ENCODE data around the gene IHH. TPM values are rescaled to one million over a fixed set of nuclear protein-coding genes. Genes with fewer than 3 reads are reported as not detected.

IHH gene
- total RNA-seq, 6 experiments from 2014 or later: 0.42 to 3.9 (median 1.1) TPM

GRCh38 chr2:219058541-219059374, 2.0 kb downstream of the IHH start:
- Histone ChIP-seq H3K27me3 (no peaks in the 10 kb centered on the region), H3K4me1 (peaks cover 0 to 31% (median 9%) of the 10 kb centered on the region in 4 donors), H3K4me3 (peak overlapping the region; percentile 37 to 46 (median 43)), H3K36me3 (no peaks in the 10 kb centered on the region), H3K9me3 (no peaks in the 10 kb centered on the region), H3K27ac (peak overlapping the region in 2 of 3 donors; percentile 44 to 47)
- TF ChIP-seq POLR2A (IDR thresholded peaks at IDR 0.05): no peak
- TF ChIP-seq, protein P1, sequence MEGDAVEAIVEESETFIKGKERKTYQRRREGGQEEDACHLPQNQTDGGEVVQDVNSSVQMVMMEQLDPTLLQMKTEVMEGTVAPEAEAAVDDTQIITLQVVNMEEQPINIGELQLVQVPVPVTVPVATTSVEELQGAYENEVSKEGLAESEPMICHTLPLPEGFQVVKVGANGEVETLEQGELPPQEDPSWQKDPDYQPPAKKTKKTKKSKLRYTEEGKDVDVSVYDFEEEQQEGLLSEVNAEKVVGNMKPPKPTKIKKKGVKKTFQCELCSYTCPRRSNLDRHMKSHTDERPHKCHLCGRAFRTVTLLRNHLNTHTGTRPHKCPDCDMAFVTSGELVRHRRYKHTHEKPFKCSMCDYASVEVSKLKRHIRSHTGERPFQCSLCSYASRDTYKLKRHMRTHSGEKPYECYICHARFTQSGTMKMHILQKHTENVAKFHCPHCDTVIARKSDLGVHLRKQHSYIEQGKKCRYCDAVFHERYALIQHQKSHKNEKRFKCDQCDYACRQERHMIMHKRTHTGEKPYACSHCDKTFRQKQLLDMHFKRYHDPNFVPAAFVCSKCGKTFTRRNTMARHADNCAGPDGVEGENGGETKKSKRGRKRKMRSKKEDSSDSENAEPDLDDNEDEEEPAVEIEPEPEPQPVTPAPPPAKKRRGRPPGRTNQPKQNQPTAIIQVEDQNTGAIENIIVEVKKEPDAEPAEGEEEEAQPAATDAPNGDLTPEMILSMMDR (IDR thresholded peaks at IDR 0.05): no peak
- 4% methylated on average over 20 of the region's 42 CpGs for WGBS (ENCODE audit: insufficient coverage, low coverage, low lambda C conversion rate, missing lambda C conversion rate)
- intact Hi-C loops (cut with DNase I): loop anchor here (2.0 to 10.0 kb wide), 3 partner anchors 62 to 99 kb away; no protein-coding TSS in a partner anchor
- peak; percentile 91 to 95 (median 93) for DNase-seq
- peak; percentile 85 to 88 (median 87) for ATAC-seq

DNA sequence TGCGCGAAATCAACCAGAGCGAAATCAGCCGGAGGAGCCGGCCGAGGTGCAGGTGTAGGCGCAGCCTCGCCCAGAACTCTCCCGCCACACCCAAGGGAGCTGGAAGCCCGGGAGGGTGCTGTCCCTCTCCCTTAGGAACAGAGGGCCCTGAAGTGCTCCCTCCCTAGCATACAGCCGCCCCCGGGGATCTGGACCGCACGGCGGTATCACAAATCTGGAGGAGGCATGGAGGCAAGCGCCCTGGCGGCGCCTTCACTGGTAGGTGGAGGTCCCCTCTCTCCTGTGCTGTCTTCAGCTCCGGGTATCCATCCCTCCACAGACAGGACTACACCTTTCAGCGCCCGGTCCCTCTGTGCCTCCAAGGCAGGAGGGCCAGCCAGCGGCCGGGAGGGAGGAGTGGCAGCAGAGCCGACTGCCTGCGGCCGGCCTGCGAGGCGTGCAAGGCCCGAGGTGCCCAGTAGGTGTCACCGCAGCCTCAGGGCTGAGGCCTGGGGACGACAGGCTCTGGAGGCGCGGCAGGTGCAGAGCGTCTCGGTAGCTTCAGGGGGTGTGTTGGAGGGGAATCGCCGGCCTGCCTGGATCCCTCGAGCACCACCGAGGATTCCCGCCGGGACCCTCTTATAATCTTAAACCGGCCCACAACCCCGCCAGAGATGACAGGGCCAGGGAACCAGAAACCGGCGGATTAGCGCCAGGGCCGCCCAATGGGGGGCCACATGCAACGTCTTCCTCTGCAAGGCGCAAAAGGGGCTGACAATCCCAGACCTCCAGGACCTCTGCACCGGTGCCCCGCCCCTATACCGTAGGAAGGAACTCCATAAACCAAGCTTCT, 2.8 kb downstream of the IHH start:
- 6% methylated on average over 7 of the region's 52 CpGs for WGBS (ENCODE audit: insufficient coverage, low coverage, low lambda C conversion rate, missing lambda C conversion rate)
- H3K4me1 ChIP-seq: peaks cover 0 to 31% (median 9%) of the 10 kb centered on the region in 4 donors
- ATAC-seq (peak; percentile 82 to 86 (median 84)), DNase-seq (peak; percentile 84 to 88 (median 86))
- TF ChIP-seq, protein P1 (IDR thresholded peaks at IDR 0.05): peak; percentile 95 to 98 (median 96)
- TF ChIP-seq POLR2A (IDR thresholded peaks at IDR 0.05): no peak
- intact Hi-C loops (cut with DNase I): loop anchor here (2.0 to 10.0 kb wide), 3 partner anchors 63 to 99 kb away; no protein-coding TSS in a partner anchor
- H3K9me3 ChIP-seq: no peaks in the 10 kb centered on the region
- no peaks in the 10 kb centered on the region for H3K27me3 ChIP-seq
- H3K27ac ChIP-seq: no peak overlapping the region
- no peaks in the 10 kb centered on the region for H3K36me3 ChIP-seq
- H3K4me3 ChIP-seq: peak overlapping the region in 2 of 3 donors; percentile 43 to 46

- Histone ChIP-seq H3K4me1 (peaks cover 0 to 31% (median 9%) of the 10 kb centered on the region in 4 donors), H3K27ac (no peak overlapping the region), H3K4me3 (no peak overlapping the region), H3K36me3 (no peaks in the 10 kb centered on the region), H3K9me3 (no peaks in the 10 kb centered on the region), H3K27me3 (no peaks in the 10 kb centered on the region)
- no peak for TF ChIP-seq POLR2A (IDR thresholded peaks at IDR 0.05)
- TF ChIP-seq, protein P1 (IDR thresholded peaks at IDR 0.05): no peak
- DNase-seq (no peak), ATAC-seq (no peak)
- no CpG with 5 or more reads among the region's 40 CpGs for WGBS (ENCODE audit: insufficient coverage, low coverage, low lambda C conversion rate, missing lambda C conversion rate)
- intact Hi-C loops (cut with DNase I): loop anchor here (5.0 to 10.0 kb wide), 2 partner anchors 98 to 100 kb away; no protein-coding TSS in a partner anchor
Observed at GRCh38 chr2:219056896-219057708, 3.6 kb downstream of the IHH start.

Data from right lobe of liver (tissue), 6 donors.